HepG2 (cell line): ENCODE results near the gene GPLD1. TPM values are rescaled to one million over a fixed set of nuclear protein-coding genes. Genes with fewer than 3 reads are reported as not detected.

Source experiments
- ARNT2 ChIP-seq: sonication (generic); formaldehyde crosslinking; IDR thresholded peaks from 2 replicates; pipeline ENCODE4 v1.8.0; 2022; ENCODE audit warnings: mild to moderate bottlenecking, low read depth, missing genetic modification reagents, moderate library complexity
- DNMT3B ChIP-seq: conservative IDR thresholded peaks from 2 replicates; pipeline ENCODE4 v1.6.1; 2016; ENCODE audit warnings: missing biosample characterization, control low read depth
- FOXP1 ChIP-seq, 2 experiments: fragments of 450-650 bp in 1 of 2; IDR thresholded peaks; 2 replicates each; pipeline ENCODE4 v1.6.1; 2017 to 2018; ENCODE audit warnings: antibody characterized with exemption in 1 of 2
- HNF4A ChIP-seq: sonication (generic); formaldehyde crosslinking; IDR thresholded peaks from 2 replicates; pipeline ENCODE4 v1.4.0; 2020; ENCODE audit warnings: missing genetic modification reagents
- HNRNPL ChIP-seq: fragments of 200-400 bp; formaldehyde crosslinking; IDR thresholded peaks from 2 replicates; pipeline ENCODE4 v1.6.1; 2017; ENCODE audit warnings: mild to moderate bottlenecking, low read depth, low read length
- KDM5A ChIP-seq: fragments of 200-600 bp; sonication (generic); IDR thresholded peaks from 2 replicates; pipeline ENCODE4 v1.7.0; 2018; ENCODE audit warnings: antibody characterized with exemption, mild to moderate bottlenecking, low read length, borderline replicate concordance
- NONO ChIP-seq, 2 experiments: fragments of 450-650 bp in 1 of 2; sonication (generic) in 1 of 2; formaldehyde crosslinking in 1 of 2; IDR thresholded peaks in 1 of 2; conservative IDR thresholded peaks in 1 of 2; 2 replicates each; pipeline versions ENCODE4 v1.6.1 to v1.8.0; 2017 to 2022; ENCODE audit warnings: mild to moderate bottlenecking in 1 of 2, missing genetic modification reagents in 1 of 2, moderate library complexity in 1 of 2
- RAD51 ChIP-seq: fragments of 450-650 bp; IDR thresholded peaks from 2 replicates; pipeline ENCODE4 v1.6.1; 2016; ENCODE audit warnings: borderline replicate concordance
- RELA ChIP-seq: sonication (generic); formaldehyde crosslinking; IDR thresholded peaks from 2 replicates; pipeline ENCODE4 v1.4.0; 2020; ENCODE audit warnings: missing genetic modification reagents
- TAF15 ChIP-seq: fragments of 200-400 bp; formaldehyde crosslinking; IDR thresholded peaks from one replicate; pipeline ENCODE4 v1.6.1; 2018; ENCODE audit warnings: mild to moderate bottlenecking, low read depth, low read length; ENCODE audit not compliant: poor library complexity, severe bottlenecking
- TOPORS ChIP-seq: sonication (generic); formaldehyde crosslinking; IDR thresholded peaks from 2 replicates; pipeline ENCODE4 v1.8.0; 2023; ENCODE audit warnings: mild to moderate bottlenecking, missing genetic modification reagents
- ZFP62 ChIP-seq: sonication (generic); formaldehyde crosslinking; IDR thresholded peaks from 2 replicates; pipeline ENCODE4 v1.4.0; 2020; ENCODE audit warnings: missing genetic modification reagents
- ZNF124 ChIP-seq: sonication (generic); formaldehyde crosslinking; IDR thresholded peaks from 2 replicates; pipeline ENCODE4 v1.4.0; 2020; ENCODE audit warnings: missing genetic modification reagents
- ZNF331 ChIP-seq: sonication (generic); formaldehyde crosslinking; IDR thresholded peaks from 2 replicates; pipeline ENCODE4 v1.4.0; 2020; ENCODE audit warnings: missing genetic modification reagents
- ZNF496 ChIP-seq: sonication (generic); formaldehyde crosslinking; IDR thresholded peaks from 2 replicates; pipeline ENCODE4 v1.8.1; 2023; ENCODE audit warnings: mild to moderate bottlenecking, moderate library complexity, missing genetic modification reagents; ENCODE audit not compliant: insufficient replicate concordance
- ZNF562 ChIP-seq: sonication (generic); formaldehyde crosslinking; IDR thresholded peaks from 2 replicates; pipeline ENCODE4 v1.8.0; 2022; ENCODE audit warnings: missing genetic modification reagents, borderline replicate concordance
- ZNF564 ChIP-seq: sonication (generic); formaldehyde crosslinking; IDR thresholded peaks from 2 replicates; pipeline ENCODE4 v1.8.1; 2023; ENCODE audit warnings: mild to moderate bottlenecking, missing genetic modification reagents
- ZNF607 ChIP-seq: sonication (generic); formaldehyde crosslinking; IDR thresholded peaks from 2 replicates; pipeline ENCODE4 v1.5.1; 2020; ENCODE audit warnings: missing genetic modification reagents, mild to moderate bottlenecking, borderline replicate concordance
- ZSCAN21 ChIP-seq: sonication (generic); formaldehyde crosslinking; IDR thresholded peaks from 2 replicates; pipeline ENCODE4 v1.8.0; 2022; ENCODE audit warnings: mild to moderate bottlenecking, missing genetic modification reagents, moderate library complexity, borderline replicate concordance
- polyA plus RNA-seq, 8 experiments: library from polyadenylated mRNA; depleted of rRNA in 3 of 8; stranded (reverse) in 7 of 8; unstranded in 1 of 8; fragments of >200 nt; fragmentation: Illumina TruSeq in 4 of 8; extraction: Trizol in 4 of 8; gene quantifications; 2 replicates each; pipeline versions ENCODE4 v1.2.1 to v1.2.3, GENCODE V29; 2011 to 2016; ENCODE audit warnings: low read depth in 4 of 8, missing spikeins in 1 of 8, mixed read lengths in 1 of 8; ENCODE audit not compliant: insufficient read depth in 1 of 8
- total RNA-seq, 5 experiments: library from RNA; depleted of rRNA; stranded (reverse); fragments of >200 nt; fragmentation: Illumina TruSeq; extraction: Trizol; gene quantifications; 2 replicates each; pipeline ENCODE4 v1.2.3, GENCODE V29; 2016; ENCODE audit warnings: low read depth in 1 of 5
- TF ChIP-seq, protein P1 (sequence below): IDR thresholded peaks from 2 replicates; pipeline ENCODE4 v1.6.1; 2016; ENCODE audit warnings: missing compliant biosample characterization, missing genetic modification reagents, borderline replicate concordance
- TF ChIP-seq, protein P2 (sequence below): sonication (generic); formaldehyde crosslinking; IDR thresholded peaks from 2 replicates; pipeline ENCODE4 v1.5.1; 2020; ENCODE audit warnings: mild to moderate bottlenecking, missing genetic modification reagents, borderline replicate concordance
- TF ChIP-seq, protein P3 (sequence below): sonication (generic); formaldehyde crosslinking; IDR thresholded peaks from 2 replicates; pipeline ENCODE4 v1.5.1; 2020; ENCODE audit warnings: missing genetic modification reagents, mild to moderate bottlenecking, borderline replicate concordance
- TF ChIP-seq, protein P4 (sequence below): sonication (generic); formaldehyde crosslinking; IDR thresholded peaks from 2 replicates; pipeline ENCODE4 v1.5.1; 2020; ENCODE audit warnings: missing genetic modification reagents, mild to moderate bottlenecking, borderline replicate concordance

GPLD1 gene
- total and polyA plus RNA-seq, 2 of the 13 experiments (the other 11 are each of a cell fraction or from before 2014, with no cell fraction given): 6.2 to 7.6 TPM

DNA sequence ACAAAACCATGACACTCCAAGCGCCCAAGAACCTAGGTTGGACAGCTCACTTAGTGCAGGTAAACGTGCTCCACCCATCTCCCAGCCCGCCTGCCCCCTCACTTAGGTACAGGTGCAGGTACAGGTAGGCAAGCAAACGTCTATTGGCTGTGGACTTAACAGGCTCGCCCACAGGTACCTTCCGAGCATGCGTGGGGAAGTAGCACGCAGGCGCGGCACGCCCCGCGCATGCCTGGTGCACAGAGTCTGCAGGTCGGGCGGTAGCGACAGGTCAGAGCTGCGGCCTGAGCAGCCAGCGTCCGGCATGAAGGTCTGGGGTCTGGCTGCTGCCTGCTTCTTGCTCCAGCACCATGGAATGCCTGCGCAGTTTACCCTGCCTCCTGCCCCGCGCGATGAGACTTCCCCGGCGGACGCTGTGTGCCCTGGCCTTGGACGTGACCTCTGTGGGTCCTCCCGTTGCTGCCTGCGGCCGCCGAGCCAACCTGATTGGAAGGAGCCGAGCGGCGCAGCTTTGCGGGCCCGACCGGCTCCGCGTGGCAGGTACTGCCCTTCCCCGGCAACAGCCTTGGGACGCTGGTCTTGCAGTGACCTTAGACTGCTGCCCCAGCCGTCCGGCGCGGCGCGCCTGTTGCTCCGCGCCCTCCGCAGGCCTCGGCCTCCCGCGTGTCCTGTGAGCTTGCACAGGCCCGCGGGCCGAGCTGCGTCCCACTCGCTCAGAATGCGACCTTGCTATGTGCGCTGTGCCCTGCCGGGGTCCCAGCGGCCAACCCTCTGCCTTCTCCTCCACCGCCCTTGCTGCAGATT lies 86.5 kb downstream of the GPLD1 start, which contains the start of gene MRS2 (continued):
- TF ChIP-seq TAF15 (no peak), ZNF331 (0 out of 2 replicates have a peak, but pooled peaks have one; percentile 13), ZNF496 (CRISPR knock-in tag) (no peak), RELA (no peak), FOXP1 (IDR thresholded peaks at IDR 0.05) (no peak), FOXP1 (CRISPR knock-in tag; IDR thresholded peaks at IDR 0.05) (no peak), RAD51 (no peak), DNMT3B (peak; percentile 82; the same call in 1 of the 2 replicates), NONO (IDR thresholded peaks at IDR 0.05) (no peak), NONO (CRISPR knock-in tag; conservative IDR thresholded peaks at IDR 0.05) (peak; percentile 96), ZNF562 (CRISPR knock-in tag) (no peak), ZNF564 (CRISPR knock-in tag) (peak; percentile 92), ZNF124 (CRISPR knock-in tag) (peak; percentile 43; the same call in 1 of the 2 replicates), HNF4A (CRISPR knock-in tag) (peak; percentile 33), HNRNPL (peak; percentile 65; the same call in 1 of the 2 replicates), ZSCAN21 (CRISPR knock-in tag) (peak; percentile 96), ARNT2 (peak; percentile 96), KDM5A (peak; percentile 61; the same call in 1 of the 2 replicates), TOPORS (peak; percentile 94; the same call in 1 of the 2 replicates), ZNF607 (CRISPR knock-in tag) (peak; percentile 94), ZFP62 (CRISPR knock-in tag) (no peak)
- TF ChIP-seq, protein P1, sequence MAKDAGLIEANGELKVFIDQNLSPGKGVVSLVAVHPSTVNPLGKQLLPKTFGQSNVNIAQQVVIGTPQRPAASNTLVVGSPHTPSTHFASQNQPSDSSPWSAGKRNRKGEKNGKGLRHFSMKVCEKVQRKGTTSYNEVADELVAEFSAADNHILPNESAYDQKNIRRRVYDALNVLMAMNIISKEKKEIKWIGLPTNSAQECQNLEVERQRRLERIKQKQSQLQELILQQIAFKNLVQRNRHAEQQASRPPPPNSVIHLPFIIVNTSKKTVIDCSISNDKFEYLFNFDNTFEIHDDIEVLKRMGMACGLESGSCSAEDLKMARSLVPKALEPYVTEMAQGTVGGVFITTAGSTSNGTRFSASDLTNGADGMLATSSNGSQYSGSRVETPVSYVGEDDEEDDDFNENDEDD (CRISPR knock-in tag): no peak
- TF ChIP-seq, protein P2, sequence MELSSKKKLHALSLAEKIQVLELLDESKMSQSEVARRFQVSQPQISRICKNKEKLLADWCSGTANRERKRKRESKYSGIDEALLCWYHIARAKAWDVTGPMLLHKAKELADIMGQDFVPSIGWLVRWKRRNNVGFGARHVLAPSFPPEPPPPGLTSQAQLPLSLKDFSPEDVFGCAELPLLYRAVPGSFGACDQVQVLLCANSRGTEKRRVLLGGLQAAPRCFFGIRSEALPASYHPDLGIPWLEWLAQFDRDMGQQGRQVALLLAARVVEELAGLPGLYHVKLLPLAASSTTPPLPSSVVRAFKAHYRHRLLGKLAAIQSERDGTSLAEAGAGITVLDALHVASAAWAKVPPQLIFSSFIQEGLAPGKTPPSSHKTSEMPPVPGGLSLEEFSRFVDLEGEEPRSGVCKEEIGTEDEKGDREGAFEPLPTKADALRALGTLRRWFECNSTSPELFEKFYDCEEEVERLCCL (CRISPR knock-in tag): peak; percentile 98; the same call in 1 of the 2 replicates
- TF ChIP-seq, protein P3, sequence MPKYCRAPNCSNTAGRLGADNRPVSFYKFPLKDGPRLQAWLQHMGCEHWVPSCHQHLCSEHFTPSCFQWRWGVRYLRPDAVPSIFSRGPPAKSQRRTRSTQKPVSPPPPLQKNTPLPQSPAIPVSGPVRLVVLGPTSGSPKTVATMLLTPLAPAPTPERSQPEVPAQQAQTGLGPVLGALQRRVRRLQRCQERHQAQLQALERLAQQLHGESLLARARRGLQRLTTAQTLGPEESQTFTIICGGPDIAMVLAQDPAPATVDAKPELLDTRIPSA (CRISPR knock-in tag): 0 out of 2 replicates have a peak, but pooled peaks have one; percentile 30
- TF ChIP-seq, protein P4, sequence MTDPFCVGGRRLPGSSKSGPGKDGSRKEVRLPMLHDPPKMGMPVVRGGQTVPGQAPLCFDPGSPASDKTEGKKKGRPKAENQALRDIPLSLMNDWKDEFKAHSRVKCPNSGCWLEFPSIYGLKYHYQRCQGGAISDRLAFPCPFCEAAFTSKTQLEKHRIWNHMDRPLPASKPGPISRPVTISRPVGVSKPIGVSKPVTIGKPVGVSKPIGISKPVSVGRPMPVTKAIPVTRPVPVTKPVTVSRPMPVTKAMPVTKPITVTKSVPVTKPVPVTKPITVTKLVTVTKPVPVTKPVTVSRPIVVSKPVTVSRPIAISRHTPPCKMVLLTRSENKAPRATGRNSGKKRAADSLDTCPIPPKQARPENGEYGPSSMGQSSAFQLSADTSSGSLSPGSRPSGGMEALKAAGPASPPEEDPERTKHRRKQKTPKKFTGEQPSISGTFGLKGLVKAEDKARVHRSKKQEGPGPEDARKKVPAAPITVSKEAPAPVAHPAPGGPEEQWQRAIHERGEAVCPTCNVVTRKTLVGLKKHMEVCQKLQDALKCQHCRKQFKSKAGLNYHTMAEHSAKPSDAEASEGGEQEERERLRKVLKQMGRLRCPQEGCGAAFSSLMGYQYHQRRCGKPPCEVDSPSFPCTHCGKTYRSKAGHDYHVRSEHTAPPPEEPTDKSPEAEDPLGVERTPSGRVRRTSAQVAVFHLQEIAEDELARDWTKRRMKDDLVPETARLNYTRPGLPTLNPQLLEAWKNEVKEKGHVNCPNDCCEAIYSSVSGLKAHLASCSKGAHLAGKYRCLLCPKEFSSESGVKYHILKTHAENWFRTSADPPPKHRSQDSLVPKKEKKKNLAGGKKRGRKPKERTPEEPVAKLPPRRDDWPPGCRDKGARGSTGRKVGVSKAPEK (CRISPR knock-in tag): peak; percentile 98; the same call in 1 of the 2 replicates
